CD4-positive, alpha-beta T cell treated with Interleukin-6 at 100 ng/mL for 8 hours (primary cell): Measurements from ENCODE around the gene SNX13.

Experiments used
- DNase-seq: peaks from one replicate; pipeline ENCODE4 v3.0.0-alpha.2; 2020; ENCODE audit warnings: mixed read lengths, low spot score

The SNX13 gene

DNA sequence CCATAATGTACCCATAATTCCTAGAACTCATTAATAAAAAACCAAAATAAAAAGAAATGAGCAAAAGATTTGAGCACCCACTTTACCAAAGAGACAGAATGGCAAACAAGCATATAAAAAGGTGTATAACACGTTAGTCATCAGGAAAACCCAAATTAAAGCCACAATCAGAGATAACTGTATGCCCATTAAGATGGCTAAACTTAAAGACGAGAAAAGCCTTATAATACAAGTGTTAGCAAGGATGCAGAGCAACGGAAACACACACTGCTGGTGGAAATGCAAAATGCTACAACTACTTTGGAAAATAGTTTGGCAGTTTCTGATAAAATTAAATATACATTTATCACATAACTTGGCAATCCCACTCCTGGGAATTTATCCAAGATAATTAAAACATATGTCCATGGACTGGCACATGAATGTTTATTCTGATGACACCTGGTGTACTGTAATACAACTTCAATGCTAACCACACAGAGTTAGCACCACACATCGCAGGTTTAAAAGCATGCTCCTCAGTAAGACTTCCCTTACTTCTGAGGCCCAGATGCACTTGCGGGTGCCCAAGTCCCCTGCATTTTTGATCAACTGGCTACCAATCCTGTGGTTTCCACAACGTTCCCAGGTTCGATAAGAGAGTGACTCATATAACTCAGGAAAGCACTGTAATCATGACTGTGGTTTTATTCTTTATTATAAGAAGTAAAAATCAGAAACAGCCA is 158.6 kb downstream of the SNX13 start:
- DNase-seq: no peak

DNA sequence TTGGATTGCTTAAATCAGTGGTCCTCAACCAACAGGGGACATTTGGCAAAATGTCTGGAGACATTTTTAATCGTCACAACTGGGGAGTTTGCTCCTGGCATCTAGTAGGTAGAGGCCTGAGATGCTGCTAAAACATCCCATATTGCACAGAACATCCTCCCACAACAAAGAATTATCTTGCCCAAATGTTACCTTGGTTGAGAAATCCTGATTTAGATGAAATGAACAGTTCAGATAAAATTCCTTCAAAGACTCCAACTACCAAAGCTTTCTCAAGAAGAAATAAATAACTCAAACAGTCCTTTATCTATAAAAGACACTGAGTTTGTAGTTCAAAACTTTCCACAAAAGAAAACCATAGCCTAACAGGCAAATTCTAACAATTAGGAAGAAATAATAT is 160.9 kb downstream of the SNX13 start:
- DNase-seq: no peak

DNA sequence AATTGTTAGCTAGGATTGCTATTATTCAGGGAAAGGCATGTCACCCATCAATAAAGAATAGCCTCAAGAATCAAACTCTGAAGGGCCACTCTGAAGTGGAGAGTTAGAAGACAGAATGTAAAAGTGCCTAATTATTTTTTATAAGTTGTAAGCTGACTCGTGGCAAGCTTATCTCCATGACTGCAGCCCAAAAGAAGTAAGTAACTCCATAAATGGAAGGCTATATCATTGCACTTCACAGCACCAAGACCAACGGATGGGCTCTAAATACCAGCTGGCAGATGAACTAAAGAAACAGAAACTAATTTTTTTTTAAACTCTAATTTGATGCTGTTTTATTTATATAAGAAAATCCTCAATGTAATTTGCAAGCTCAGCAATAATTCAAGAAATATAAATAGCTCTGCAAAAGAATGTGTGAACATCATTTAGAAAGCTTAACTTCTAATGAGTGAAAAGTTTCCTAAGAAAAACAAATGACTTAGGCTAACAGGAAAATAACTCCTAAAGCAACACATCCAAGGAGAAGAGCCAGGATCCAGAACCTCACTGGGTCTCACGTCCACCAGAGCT is 165.5 kb downstream of the SNX13 start:
- DNase-seq: no peak

DNA sequence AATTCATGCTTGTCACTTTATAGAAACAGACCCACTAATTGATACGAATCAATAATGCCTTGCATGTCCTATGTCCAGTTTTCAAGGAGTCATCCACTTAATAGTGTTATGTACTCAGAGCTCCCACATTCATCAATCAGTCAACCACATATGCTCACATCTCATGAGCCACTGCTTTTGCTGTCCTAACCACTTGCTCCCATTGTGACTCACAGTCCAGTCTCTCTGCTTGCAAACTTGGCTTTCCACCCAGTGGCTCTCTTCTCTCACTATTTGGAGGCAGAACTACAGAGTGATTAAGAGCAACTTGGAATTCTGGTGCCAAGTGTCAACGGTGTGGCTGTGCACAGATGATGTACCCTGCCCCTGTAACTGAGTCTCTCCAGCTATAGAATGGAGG is 166.0 kb downstream of the SNX13 start:
- DNase-seq: no peak

DNA sequence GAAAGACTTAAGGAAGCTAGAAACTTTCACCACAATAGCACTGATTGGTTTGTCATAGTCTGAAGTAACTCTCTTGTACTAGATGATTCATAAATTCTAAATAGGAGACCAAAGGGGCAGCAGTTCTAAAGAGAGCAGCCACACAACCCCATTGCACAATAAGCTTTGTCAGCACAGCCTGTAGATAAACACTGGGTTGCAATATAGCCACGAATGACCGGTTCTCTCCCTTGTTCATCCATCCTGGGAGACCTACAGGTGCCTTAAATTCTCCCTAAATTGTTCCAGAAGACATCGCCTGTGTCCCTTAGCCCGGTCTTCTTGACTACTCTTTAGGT is 167.0 kb downstream of the SNX13 start:
- no peak for DNase-seq

DNA sequence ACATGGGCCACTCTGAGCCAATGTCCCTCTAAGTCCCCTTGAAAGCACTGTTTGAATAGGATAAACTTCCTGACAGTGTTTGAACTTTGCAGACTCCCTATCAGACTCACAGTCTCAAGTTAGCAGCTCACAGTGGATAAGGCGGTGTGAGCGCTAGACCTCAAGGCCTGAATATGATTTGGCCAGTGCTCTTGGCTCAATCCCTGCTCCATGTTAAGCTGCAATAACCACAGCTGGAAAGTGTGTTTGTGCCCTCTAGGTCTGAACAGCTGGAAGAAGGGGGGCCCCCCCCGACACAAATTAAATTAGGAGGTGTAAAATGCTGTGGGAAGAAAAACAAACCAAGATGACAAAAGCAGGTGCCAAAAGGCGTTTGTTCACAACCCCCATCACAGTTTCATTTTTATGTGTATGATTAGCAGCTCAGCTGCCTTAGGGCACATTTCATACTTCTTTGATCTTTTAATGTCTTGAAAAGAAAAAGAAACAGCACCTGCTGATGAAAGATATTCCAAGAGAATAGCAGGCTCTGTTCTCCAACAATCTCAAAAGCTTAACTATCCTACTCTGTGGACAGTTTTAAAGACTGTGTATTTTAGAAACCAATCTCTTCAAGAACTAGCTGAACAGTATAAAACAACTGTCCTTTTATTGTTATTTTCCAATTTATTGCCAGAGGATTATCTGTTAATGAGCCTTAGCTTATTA is 167.6 kb downstream of the SNX13 start:
- no peak for DNase-seq

DNA sequence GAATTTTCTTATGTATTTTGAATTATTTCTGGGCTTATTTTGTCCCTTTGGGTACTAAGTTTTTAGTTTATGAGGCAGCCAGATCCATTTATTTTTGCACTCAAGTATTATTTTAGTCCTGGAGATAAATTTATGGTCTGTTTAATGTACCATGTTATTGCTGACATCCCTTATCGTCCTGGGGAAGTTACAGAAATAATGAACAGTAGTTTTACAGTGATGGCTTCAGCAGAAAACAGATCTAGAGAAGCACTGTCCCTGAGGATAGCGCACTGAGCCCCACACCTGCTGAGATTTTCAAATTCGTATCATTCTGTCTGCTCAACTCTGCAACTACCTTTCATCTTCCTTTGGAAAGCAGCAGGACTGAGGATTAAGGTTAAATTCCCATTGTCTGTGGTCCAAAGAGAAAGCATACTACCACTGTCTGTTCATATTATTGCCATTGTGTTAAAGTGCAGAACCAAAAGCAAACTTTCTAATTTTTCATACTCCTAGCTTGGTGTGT is 168.3 kb downstream of the SNX13 start:
- no peak for DNase-seq

DNA sequence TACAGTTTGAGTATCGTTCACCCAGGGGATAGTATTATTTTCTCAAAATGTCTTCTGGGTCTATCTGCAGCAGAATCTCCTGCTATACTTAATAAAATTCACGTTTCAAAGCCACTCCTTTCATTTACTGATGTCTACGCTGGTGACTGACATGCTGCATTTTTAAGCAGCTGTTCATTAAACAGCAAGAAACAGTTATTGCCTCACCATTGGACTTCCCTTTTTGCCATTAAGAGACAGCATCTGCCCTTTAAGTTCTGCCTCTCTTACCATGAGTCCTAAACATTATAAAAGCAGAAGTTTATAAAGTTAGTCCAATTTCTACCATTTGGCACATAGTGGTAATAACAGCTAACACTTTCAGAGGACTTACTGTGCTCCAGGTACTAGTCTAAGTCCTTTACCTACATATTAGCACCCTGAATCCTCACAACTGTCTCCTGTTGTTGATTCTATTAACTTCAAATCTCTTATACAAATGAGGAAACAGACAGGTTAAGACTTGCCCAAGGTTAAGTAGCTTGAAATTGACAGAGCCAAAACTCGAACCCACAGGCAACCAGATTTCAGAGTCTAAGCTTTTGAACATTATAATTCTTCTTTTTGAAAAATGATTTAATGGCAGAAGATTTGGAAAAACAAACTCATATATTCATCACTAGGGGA is 169.5 kb downstream of the SNX13 start:
- no peak for DNase-seq

DNA sequence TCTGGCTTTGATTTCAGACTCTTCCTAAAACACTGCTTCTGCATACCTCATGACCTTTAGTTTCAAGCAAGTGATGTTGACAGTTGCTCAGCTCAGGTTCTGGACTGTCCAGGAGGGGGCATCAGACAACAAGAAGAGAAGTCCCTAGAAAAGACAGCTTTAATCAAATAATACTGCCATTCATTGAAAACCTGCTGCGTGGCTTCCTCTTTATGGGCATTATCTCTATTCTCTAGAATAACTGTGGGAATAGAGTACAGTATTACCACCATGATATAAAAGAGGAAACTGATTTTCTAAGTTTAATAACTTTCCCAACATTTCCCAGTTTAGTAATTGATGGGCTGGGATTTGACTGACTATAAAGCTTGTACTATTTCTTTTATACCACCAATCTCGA is 170.4 kb downstream of the SNX13 start:
- peak; percentile 19 for DNase-seq

DNA sequence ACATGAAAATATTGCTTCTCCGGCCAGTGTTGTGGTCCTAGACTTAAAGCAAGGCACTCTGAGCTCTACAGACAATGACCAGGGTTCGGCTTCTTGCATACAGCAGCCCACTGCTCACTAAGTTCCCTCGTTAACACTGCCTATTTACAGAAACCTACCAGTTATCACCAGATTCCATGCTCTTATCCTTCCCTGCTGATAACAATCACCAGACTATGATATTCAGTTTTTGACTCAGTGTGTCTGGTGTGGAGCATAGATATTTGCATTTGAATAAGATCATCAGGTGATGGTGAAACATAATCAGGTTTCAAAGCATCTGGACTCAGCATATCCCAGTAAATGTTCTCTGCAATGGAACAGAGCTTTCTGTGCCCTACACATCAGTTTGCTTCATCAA is 182.3 kb downstream of the SNX13 start:
- DNase-seq: no peak

DNA sequence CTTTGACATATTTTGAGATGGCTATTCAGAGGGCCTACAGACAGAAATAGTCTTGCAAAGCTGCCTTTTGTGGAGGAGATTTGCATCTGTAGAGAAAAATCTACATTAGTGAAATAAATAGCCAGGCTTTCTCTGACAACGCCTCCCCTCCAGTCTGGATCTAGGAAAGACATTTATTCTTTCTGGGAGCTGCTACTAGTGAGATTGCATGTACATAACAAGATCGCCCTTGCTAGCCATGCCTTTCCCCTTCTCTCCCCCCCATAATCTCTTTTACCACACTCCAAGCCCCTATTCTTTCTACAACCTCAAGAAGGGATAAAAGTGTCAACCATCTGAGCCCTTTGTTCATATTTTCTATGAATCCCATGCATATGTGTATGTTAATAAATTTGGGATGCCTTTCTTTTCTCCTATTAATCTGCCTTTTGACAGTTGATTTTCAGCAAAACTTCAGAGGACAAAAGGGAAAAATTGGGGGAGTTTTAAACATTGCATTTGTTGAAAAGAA is 194.2 kb downstream of the SNX13 start:
- DNase-seq: no peak

DNA sequence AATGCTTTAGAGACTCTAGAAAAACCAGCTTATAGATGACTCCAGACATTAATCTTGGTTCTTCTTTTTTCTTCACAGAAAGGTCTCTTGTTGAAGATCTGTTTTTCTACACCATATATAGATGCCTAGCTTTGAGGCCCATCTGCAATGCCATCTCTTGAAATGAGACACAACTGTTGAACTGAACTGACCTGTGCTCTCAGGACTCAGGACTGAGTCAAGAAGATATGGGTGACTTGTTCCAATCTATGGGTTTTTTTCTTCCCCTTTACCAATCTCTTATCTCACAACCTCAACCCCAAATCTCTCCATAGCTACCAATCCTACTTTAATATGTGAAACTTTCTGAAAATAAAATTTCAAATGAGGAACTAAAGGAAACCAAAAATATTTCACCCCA is 194.7 kb downstream of the SNX13 start:
- no peak for DNase-seq

DNA sequence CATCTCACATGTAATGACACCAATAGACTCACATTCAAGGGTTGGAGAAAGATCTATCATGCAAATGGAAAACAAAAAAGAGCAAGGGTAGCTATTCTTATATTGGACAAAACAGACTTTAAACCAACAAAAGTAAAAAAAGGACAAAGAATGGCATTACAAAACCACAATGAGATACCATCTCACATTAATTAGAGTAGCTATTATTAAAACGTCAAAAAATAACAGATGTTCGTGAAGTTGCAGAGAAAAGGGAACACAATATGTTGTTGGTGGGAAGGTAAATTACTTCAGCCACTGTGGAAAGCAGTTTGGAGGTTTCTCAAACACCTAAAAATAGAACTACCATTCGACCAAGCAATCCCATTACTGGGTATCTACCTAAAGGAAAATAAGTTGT is 197.0 kb downstream of the SNX13 start:
- DNase-seq: no peak

DNA sequence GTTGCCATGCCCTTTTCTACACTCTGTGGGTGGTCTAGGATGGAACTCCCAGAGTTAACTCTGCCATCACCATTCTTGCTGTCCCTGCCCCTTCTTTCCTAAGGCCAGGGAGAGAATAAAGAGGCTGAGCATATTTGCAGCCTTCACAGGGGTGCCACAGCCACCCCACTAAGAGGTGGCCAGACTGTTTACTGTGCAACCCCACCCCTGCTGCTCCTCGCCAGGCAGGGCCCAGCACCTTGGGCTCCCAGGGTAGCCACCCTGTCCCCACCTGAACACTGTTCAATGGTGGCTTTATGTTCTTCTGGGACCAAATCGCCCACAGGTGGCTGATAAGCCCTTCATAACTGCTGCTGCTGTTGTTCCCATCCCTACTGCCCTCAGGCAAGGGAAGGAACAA is 198.9 kb downstream of the SNX13 start:
- no peak for DNase-seq
